Cortex of kidney (tissue), 1 donor: Measurements from ENCODE around the gene NUDT21.
"Not testable (repeated sequence)": the region's sequence is repeated elsewhere in the genome, so short reads cannot be mapped to it uniquely, and the experiment has no call there.

ENCODE experiments used
- DNase-seq: peaks from one replicate; lab custom pipeline; 2025; lab: John Stamatoyannopoulos, UW

NUDT21 gene

GRCh38 chr16:56450986-56451752 lies at the start of gene NUDT21, which contains the start of gene OGFOD1:
Gene NUDT21, minus strand, starts transcription at chr16:56451332. Its CDS starts 130 bp downstream, at chr16:56451202.
Gene OGFOD1, plus strand, starts transcription at chr16:56451554. Its CDS starts 59 bp downstream, at chr16:56451613.
- DNase-seq, result peak; percentile 47

- no peak for DNase-seq
These were observed 42.7 kb upstream of the NUDT21 start for GRCh38 chr16:56493815-56494214.

GRCh38 chr16:56493126-56493525 lies 42.0 kb upstream of the NUDT21 start:
- DNase-seq, result no peak

- no peak for DNase-seq
These were observed 40.6 kb upstream of the NUDT21 start for GRCh38 chr16:56491657-56492261.

- DNase-seq, result not testable (repeated sequence)
These were observed 37.7 kb upstream of the NUDT21 start for GRCh38 chr16:56488868-56489267.

GRCh38 chr16:56488035-56488434 lies 36.9 kb upstream of the NUDT21 start:
- DNase-seq, result no peak

- DNase-seq, result no peak
These were observed 32.3 kb upstream of the NUDT21 start for GRCh38 chr16:56483394-56483793.

GRCh38 chr16:56482683-56483236 lies 31.6 kb upstream of the NUDT21 start:
- DNase-seq, result no peak

GRCh38 chr16:56481468-56482122 lies 30.5 kb upstream of the NUDT21 start:
- no peak for DNase-seq

- DNase-seq, result no peak
These were observed 29.8 kb upstream of the NUDT21 start for GRCh38 chr16:56480776-56481467.

GRCh38 chr16:56479469-56479868 lies 28.3 kb upstream of the NUDT21 start:
- DNase-seq, result no peak

GRCh38 chr16:56478281-56479049 lies 27.3 kb upstream of the NUDT21 start:
- no peak for DNase-seq

- no peak for DNase-seq
These were observed 26.2 kb upstream of the NUDT21 start for GRCh38 chr16:56477096-56477878.

GRCh38 chr16:56475201-56475600 lies 24.1 kb upstream of the NUDT21 start:
- DNase-seq, result no peak

GRCh38 chr16:56470666-56471065 lies 19.5 kb upstream of the NUDT21 start:
- DNase-seq, result no peak

- DNase-seq, result no peak
These were observed 19.1 kb upstream of the NUDT21 start for GRCh38 chr16:56470232-56470631.

GRCh38 chr16:56469748-56470147 lies 18.6 kb upstream of the NUDT21 start:
- no peak for DNase-seq

- DNase-seq, result no peak
These were observed 17.7 kb upstream of the NUDT21 start for GRCh38 chr16:56468800-56469199.

GRCh38 chr16:56466344-56466743 lies 15.2 kb upstream of the NUDT21 start:
- no peak for DNase-seq

GRCh38 chr16:56463153-56463552 lies 12.0 kb upstream of the NUDT21 start:
- no peak for DNase-seq
